GM18502 (cell line): Measurements from ENCODE around the gene SUV39H2.
"Not testable (repeated sequence)": the region's sequence is repeated elsewhere in the genome, so short reads cannot be mapped to it uniquely, and the experiment has no call there.

Experiments used
- ATAC-seq: cut with Tn5 transposase; IDR thresholded peaks from one replicate; pipeline ENCODE4 v1.9.1; 2021; ENCODE audit warnings: mild to moderate bottlenecking; ENCODE audit not compliant: unreplicated experiment, poor library complexity

Gene SUV39H2

DNA sequence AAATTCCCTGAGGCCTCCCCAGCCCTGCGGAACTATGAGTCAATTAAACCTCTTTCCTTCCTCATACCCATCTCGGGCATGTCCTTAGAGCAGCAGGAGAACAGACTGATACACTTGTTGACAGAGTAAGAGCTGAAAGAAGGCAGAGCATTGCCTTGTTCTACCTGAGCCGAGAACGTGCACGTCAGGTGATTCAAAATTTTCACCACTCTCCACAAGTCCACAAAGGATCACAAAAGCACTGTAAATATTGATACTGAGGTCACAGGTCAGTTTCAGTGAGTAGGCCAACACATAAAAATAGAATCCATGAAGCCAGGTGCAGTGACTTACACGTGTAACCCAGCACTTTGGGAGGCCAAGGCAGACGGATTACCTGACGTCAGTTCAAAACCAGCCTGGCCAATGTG lies 47.4 kb downstream of the SUV39H2 start:
- peak; percentile 17 for ATAC-seq

DNA sequence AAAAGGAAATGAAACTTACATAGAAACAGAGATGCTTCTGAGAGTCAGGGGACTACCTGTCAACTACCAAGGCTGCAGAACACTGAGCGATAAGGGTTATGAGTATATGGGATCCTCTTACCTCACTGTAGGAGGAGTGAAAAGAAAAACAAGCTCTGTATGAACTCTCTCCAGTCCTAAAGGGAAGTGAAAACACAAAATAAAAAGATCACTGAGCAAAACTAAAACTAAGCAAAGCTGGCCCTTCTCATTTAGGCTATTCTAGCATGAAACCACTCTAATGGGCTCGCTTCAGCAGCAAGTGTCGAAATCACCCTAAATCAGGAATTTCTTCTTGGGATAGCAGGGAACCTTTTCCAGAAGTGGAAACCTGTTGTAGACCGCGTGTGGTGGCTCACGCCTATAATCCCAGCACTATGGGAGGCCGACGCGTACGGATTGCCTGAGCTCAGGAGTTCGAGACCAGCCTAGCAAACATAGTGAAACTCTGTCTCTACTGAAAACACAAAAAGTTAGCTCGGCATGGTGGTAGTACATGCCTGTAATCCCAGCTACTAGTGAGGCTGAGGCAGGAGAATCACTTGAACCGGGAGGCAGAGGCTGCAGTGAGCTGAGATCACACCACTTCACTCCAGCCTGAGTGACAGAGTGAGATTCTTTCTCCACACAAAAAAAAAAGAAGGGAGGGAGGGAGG lies 48.2 kb downstream of the SUV39H2 start:
- ATAC-seq: peak; percentile 98

DNA sequence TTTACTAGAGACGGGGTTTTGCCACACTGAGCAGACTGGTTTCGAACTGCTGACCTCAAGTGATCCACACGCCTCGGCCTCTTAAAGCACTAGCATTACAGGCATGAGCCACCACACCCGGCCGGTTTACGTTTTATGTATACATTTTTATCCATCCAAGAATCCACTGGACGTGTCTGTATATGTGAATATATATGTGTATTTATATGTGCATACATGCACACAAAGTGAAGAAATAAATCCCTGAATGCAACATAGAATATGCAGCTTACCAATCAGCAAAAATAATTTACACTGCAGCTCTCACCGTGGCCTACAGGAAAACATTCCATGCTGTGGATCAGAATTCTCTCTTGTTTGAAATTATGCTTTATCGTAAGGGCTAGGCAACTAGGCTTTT lies 51.9 kb downstream of the SUV39H2 start:
- ATAC-seq: no peak

DNA sequence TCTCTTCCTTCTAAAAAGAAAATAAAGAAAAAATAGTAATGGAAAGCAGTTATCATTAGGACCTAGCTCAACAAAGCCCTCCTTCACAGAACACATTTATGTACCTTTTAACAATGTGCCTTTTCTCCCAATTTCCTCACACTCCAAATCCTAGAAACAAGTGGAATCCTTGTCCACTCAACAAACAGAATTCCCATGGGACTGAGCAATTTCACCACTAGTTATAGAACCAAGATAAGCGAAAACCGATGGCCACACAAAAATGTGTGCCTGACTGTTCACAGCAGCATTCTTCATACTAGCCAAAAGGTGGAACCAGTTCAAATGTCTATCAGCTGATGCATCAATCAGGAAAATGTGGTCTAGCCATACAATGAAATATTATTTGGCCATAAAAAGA lies 57.9 kb downstream of the SUV39H2 start:
- no peak for ATAC-seq

DNA sequence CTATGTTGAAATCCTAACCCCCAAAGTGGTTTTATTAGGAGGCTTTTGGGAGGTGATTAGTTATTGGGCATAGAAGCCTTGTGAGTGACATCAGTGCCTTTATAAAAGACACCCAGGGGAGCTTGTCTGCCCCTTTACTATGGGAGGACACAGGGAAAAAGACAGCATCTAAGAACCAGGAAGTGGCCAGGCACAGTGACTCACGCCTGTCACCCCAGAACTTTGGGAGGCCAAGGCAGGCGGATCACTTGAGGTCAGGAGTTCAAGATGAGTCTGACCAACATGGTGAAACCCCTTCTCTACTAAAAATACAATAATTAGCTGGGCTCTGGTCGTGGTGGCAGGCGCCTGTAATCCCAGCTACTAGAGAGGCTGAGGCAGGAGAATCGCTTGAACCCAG lies 60.3 kb downstream of the SUV39H2 start:
- ATAC-seq: not testable (repeated sequence)

DNA sequence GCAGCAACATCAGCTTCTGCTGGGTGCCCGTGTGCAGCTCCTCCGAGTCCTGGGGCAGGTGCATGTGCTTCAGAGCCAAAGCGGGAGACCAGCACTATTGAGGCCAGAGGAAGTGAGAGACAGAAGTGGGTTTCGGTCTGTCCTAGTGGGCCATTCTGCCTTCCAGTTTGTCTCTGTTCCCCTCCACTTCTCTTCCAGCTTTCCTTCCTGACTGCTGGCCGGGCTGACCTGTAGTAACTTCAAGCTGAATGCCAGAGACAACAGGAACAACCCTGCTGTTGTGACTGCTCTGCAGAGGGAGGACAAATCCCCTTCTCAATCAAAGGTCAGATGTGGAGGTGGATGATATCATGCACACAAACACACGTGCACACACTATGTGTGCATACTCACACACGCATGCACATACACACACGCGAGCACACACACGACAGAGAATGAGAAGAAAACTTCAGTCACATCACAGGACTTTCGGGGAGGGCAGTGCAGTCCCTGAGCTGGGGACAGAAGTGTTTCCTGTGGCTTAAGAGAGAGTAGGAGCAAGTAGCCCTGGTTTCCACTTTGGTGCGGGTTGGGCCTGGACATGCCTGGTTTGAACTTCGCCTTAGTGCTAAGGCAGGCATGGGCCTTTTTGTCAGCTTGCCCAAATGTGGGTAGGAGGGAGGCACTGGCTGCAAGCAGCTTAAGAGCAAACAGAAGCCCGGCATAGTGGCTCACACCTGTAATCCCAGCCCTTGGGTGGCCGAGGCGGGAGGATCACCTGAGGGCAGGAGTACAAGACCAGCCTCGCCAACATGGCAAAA lies 63.7 kb downstream of the SUV39H2 start:
- ATAC-seq: peak; percentile 80

DNA sequence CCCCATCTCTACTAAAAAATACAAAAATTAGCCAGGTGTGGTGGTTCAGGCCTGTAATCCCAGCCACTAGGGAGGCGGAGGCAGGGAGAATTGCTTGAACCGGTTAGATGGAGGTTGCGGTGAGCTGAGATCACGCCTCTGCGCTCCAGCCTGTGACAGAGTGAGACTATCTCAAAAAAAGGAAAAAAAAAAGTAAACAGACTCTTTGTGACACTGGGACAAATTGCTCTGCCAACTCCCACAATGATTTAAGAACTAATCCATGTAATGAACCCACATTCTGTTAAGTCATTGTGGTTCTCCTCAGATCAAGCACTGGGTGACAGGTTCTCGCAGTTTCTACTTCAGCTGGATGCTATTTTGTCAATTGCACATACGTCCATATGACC lies 64.3 kb downstream of the SUV39H2 start:
- not testable (repeated sequence) for ATAC-seq

DNA sequence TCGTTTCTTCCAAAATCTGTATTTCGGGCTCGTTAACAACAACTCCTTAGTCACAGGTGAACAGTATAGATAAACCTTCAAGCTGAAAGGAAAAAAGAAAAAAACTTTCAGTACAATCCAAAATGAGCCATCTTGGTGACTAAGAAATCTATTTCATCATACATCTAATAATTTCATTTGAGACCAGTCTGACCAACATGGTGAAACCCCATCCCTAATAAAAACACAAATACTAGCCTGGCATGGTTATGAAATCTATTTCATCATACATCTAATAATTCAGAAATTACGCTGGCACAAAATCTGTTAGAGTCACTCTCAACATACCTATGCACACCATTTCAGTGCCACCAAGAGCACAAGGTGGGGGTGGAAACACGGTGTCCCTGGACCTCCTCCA lies 66.4 kb downstream of the SUV39H2 start:
- no peak for ATAC-seq

DNA sequence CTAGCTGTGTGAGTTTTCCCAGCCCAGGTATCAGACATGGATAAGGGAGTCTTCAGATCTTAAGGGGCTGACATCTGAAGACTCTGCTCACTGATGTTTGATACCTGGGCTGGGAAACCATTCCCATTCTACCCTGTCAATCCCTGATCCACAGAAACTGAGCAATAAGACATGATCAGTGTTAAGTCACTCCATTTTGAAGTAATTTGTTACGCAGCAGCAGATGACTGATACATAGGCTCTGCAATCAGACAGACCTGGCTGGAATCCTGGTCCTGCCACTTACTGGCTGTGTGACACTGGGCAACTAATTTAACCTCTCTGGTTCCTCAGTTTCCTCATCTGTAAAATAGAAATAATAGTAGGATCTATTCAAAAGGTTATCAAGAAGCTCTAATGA lies 68.6 kb downstream of the SUV39H2 start:
- no peak for ATAC-seq

DNA sequence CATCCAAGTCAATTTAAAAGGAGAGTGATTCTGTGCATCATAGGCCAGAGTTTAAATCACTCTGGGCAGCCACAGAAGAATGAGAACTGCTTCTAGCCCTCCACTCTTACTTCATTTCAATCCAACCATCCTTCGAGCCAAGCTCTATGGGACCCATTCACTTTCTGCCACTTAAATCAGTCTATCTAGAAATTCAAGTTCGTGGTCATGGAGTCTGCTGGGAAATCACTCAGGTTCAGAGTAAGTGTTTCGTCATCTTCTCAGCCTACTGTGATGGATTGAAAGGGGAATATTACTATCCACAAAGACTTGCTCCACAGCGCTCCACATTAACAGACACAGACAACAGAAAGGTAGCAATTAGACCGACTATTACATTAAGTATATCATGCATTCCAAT lies 70.6 kb downstream of the SUV39H2 start:
- ATAC-seq: no peak

DNA sequence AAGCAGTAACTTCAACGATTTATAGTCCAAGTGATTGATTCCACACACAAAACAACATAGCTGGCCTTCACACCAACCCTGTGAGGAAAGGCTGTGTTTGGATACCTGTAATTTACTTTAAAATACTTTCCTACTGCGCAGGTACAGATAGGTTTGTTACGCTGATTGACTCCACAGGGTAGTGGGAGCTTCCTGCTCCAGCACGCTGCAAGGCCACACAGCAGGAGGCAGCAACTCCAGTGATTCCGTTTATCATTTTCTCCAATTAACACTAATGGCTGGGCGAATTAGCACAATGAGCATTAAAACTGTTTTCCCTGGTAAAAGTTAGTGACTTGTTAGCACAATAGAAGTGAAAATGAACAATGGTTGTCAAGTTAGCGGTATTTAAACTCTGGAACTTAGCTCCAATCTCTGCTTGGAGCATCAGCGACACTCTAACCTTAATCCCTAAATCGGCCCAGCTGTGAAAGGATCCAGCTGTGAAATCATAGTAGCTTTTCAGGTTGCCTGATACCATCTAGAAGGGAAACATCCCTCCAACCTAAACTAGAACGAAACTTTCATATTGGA lies 74.3 kb downstream of the SUV39H2 start:
- no peak for ATAC-seq

DNA sequence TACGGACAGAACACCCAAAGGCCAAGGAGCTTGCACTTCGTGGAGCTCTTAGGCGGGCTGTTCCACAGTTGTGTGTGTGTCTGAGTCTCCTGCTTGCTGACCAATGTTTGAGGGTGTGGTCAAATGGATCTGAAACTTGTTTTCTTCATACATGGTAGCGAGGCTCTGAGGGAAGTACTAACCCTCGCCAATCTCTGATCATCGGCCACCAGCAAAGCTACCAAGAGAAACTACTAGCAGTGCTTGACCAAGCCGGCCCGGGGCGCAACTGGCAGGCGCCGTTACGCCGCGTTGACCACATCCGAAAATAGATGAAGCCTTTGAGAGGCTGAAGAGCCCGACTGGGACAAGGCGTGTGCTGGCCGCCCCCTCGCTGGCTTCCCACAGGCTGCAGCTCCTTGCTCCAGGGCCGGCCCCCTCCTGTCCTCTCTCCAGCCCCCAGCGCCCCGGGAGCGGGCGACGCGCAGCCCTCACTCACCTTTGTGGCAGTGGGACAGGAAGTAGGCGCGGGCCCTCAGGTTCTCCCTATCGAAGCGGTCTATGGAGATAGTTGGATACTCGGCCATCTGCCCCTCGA lies 74.8 kb downstream of the SUV39H2 start:
- peak; percentile 30 for ATAC-seq
